Neuron (in vitro differentiated cells): Measurements from ENCODE around the gene EIF3C.
A peak's percentile ranks its signal among the peaks of the same experiment; 100 is the strongest.
"Not testable (repeated sequence)": the region's sequence is repeated elsewhere in the genome, so short reads cannot be mapped to it uniquely, and the experiment has no call there.

Experiments
- H2AFZ ChIP-seq: one replicate; pipeline ENCODE4 v1.6.1; 2013; ENCODE audit warnings: low read depth, mild to moderate bottlenecking, inconsistent platforms, low read length, moderate library complexity
- H3K27me3 ChIP-seq: one replicate; pipeline ENCODE4 v1.6.1; 2013; ENCODE audit warnings: low read length; ENCODE audit not compliant: insufficient read depth
- H3K36me3 ChIP-seq: one replicate; pipeline ENCODE4 v1.6.1; 2013; ENCODE audit warnings: low read length; ENCODE audit not compliant: insufficient read depth
- H3K4me1 ChIP-seq: one replicate; pipeline ENCODE4 v1.6.1; 2013; ENCODE audit warnings: low read length; ENCODE audit not compliant: insufficient read depth
- H3K4me3 ChIP-seq: 2 replicates; pipeline ENCODE4 v1.5.1; 2013; ENCODE audit warnings: mild to moderate bottlenecking, low read length, moderate library complexity
- H3K9me3 ChIP-seq: one replicate; pipeline ENCODE4 v1.6.1; 2013; ENCODE audit warnings: low read length

EIF3C gene, protein sequence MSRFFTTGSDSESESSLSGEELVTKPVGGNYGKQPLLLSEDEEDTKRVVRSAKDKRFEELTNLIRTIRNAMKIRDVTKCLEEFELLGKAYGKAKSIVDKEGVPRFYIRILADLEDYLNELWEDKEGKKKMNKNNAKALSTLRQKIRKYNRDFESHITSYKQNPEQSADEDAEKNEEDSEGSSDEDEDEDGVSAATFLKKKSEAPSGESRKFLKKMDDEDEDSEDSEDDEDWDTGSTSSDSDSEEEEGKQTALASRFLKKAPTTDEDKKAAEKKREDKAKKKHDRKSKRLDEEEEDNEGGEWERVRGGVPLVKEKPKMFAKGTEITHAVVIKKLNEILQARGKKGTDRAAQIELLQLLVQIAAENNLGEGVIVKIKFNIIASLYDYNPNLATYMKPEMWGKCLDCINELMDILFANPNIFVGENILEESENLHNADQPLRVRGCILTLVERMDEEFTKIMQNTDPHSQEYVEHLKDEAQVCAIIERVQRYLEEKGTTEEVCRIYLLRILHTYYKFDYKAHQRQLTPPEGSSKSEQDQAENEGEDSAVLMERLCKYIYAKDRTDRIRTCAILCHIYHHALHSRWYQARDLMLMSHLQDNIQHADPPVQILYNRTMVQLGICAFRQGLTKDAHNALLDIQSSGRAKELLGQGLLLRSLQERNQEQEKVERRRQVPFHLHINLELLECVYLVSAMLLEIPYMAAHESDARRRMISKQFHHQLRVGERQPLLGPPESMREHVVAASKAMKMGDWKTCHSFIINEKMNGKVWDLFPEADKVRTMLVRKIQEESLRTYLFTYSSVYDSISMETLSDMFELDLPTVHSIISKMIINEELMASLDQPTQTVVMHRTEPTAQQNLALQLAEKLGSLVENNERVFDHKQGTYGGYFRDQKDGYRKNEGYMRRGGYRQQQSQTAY

DNA sequence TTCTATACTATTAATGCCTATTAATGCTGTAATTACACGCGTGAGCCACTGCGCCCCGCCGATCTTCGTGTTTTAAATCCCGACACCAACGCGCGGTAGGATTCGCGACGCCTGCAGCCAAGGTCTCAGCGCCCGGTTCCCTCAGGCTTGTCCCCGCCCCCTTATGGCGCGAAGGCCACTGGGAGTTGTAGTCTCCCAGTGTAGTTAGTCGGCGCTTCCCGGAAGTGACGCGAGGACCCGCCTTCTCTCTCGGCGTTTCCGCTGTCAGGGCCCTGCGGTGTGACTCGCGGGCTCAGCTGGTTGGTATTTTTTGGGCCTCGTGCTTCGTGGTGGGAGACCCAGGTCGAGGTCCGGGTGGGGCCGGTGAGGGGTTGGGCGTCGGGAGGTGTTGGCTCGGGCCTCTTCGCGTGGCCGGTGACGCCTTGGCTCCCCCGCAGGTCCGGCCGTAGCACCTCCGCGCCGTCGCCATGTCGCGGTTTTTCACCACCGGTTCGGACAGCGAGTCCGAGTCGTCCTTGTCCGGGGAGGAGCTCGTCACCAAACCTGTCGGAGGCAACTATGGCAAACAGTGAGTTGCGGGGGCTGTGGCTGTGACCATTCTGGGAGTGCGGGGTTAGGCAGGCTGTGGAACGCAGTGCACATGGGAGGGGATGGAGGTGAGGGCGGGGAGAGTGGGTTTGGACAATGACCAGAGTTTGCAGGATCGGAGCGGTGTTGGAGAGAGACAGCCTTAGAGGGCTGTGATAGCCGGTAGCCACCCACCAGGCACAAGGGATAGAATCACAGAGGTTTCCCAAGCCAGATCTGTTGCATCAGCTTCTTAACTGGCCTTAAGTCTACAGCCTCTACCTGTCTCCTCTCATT is at the start of gene EIF3C:
Gene EIF3C (plus strand): TSS at position 245 of the 864 bp plus-strand sequence. CDS start 223 bp downstream, at position 468.
- not testable (repeated sequence) for H2AFZ ChIP-seq, H3K27me3 ChIP-seq, H3K9me3 ChIP-seq, H3K4me1 ChIP-seq, H3K36me3 ChIP-seq
- peak within 1 kb of the TSS; percentile 46 for H3K4me3 ChIP-seq

DNA sequence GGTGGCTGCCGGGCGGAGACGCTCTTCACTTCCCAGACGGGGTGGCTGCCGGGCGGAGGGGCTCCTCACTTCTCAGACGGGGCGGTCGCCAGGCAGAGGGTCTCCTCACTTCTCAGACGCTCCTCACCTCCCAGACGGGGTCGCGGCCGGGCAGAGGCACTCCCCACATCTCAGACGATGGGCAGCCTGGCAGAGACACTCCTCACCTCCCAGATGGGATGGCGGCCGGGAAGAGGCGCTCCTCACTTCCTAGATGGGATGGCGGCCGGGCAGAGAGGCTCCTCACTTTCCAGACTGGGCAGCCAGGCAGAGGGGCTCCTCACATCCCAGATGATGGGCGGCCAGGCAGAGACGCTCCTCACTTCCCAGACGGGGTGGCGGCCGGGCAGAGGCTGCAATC is 45.0 kb upstream of the EIF3C start:
- not testable (repeated sequence) for H3K4me3 ChIP-seq, H3K27me3 ChIP-seq, H3K9me3 ChIP-seq, H3K36me3 ChIP-seq, H2AFZ ChIP-seq, H3K4me1 ChIP-seq

DNA sequence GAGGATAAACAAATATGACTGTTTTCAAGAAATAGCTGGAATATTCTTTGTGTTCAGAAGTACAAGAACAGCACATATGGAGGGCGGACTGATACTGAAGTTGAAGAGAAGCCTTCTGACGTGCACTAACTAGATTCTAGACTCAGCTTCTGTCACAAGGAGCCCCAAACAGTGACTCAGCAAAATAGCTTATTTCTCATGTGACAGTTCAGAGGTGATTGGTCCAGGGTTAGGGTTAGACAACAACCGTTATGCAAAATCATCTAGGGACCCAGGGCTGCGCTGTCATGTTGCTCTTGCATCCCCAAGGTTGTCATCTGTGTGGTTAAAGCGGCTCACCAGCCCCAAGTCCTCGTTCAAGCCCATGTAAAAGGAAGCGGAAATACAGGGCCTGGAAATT is 43.8 kb upstream of the EIF3C start:
- H3K27me3 ChIP-seq, H2AFZ ChIP-seq, H3K4me1 ChIP-seq, H3K9me3 ChIP-seq, H3K4me3 ChIP-seq, H3K36me3 ChIP-seq: not testable (repeated sequence)

DNA sequence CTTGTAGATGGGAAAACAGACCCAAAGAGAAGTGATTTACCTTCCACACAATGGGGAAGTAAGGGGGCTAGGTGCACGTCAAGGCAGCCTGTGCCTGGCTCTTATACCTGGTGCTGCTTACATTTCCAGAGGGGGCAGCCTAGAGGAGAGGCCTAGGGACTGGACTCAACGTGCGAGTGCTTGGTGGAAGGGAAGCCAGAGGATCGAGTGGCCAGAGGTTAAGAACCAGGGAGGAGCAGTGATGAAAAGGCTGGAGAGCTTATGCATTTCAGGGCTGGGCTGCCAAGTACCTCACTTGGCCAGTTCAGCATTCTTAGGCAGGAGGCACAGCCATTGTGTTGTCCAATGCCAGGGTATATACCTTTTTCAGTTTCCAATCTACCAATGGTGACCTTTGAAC is 43.1 kb upstream of the EIF3C start:
- not testable (repeated sequence) for H3K9me3 ChIP-seq, H3K4me3 ChIP-seq, H3K36me3 ChIP-seq, H3K4me1 ChIP-seq, H3K27me3 ChIP-seq, H2AFZ ChIP-seq

DNA sequence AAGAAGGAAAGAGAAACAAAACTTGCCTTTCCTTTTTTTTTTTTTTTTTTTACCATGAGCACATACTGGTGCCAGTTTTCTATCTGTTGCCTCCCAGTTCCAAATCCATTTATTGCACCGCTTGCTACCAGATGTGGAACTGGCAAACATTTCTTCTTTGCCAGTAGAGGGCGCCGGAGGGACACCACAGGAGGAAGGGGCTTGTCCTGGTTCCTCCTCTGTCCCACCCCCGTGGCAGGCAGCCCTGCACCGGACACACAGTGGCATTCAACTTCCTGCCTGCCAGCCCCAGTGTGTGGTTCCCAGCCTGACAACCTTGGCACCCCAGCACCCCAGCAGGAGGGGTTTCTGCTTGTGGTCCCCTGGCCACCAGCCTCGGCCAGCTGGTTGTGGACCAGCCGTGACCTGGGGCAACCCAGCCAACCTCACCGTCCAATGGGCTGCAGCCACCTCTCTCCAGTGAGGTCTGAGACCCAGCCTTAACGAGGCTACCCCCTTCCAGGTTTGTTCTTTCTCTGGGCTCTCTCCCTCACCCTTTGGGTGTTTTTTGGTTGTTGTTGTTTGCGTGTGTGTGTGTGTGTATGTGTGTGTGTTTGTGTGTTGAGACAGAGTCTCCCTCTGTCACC is 22.8 kb upstream of the EIF3C start:
- H3K27me3 ChIP-seq, H3K4me1 ChIP-seq, H3K4me3 ChIP-seq, H2AFZ ChIP-seq, H3K36me3 ChIP-seq, H3K9me3 ChIP-seq: not testable (repeated sequence)

DNA sequence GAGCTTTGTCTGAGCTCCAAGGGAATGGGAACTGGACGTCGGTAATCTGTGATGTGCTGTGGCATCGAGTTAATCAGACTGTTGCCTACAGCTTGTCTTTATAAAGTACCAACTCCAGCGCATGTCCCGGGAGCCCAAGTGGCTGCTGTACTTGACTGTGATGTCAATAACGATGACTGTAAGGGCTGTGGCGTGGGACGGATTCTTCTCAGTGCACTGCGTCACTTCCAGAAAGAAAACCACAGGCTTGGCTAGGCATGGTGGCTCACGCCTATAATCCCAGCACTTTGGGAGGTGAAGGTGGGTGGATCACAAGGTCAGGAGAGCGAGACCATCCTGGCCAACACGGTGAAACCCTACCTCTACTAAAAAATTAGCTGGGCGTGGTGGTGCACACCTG is 21.8 kb upstream of the EIF3C start:
- not testable (repeated sequence) for H3K9me3 ChIP-seq, H3K4me1 ChIP-seq, H2AFZ ChIP-seq, H3K27me3 ChIP-seq, H3K36me3 ChIP-seq, H3K4me3 ChIP-seq

DNA sequence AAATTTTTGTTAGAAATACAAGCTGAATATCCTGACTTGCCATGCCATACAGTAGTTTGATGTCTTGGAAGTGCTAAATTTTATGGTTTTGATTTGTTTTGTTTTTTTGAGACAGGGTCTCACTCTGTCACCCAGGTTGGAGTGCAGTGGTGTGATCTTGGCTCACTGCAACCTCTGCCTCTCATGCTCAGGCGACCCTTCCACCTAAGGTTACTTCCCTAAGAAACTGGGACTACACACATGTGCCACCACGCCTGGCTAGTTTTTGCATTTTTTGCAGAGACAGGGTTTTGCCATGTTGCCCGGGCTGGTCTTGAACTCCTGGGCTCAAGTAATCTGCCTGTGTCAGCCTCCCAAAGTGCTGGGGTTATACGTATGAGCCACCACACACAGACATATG is 19.5 kb upstream of the EIF3C start:
- not testable (repeated sequence) for H3K36me3 ChIP-seq, H3K4me1 ChIP-seq, H3K4me3 ChIP-seq, H3K27me3 ChIP-seq, H3K9me3 ChIP-seq, H2AFZ ChIP-seq

DNA sequence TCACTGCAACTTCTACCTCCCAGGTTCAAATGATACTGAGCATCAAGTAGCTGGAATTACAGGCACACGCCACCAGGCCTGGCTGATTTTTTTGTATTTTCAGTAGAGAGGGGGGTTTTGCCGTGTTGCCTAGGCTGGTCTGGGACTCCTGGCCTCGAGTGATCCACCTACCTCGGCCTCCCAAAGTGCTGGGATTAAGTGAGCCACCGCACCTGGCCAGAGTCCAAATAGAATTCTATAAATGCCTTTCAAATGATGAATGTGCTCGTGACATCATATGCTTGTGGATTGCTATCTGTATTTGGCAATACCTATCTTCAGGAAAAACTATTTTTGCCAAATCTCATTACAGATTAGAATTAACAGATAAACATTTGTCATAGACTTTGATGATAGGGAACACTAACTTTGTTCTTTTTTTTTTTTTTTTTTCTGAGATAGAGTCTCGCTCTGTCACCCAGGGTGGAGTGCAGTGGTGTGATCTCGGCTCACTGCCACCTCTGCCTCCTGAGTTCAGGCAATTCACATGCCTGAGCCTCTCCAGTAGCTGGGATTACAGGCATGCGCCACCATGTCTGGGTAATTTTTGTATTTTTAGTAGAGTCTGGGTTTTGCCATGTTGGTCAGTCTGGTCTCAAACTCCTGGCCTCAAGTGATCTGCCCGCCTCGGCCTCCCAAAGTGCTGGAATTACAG is 17.9 kb upstream of the EIF3C start:
- not testable (repeated sequence) for H3K36me3 ChIP-seq, H3K27me3 ChIP-seq, H3K9me3 ChIP-seq, H3K4me1 ChIP-seq, H2AFZ ChIP-seq, H3K4me3 ChIP-seq

DNA sequence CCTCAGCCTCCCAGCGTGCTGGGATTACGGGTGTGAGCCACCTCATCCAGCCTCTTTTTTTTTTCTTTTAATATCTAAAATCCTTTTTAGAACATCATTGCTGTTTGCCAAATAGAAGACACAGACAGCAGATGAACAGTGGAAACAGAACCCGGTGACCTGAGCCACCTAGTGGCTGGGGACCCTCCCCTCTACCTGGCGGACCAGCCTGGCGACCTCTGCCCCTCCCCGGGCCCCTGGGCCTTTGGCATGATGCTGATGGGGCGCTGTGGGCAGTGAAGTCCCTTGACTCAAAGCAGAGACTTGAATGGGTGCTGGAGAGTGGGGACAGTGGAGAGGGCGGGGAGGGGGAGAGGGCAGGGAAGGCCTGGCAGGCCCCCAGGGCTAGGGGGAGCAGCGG is 11.5 kb upstream of the EIF3C start:
- H3K9me3 ChIP-seq, H3K4me1 ChIP-seq, H3K36me3 ChIP-seq, H2AFZ ChIP-seq, H3K4me3 ChIP-seq, H3K27me3 ChIP-seq: not testable (repeated sequence)

DNA sequence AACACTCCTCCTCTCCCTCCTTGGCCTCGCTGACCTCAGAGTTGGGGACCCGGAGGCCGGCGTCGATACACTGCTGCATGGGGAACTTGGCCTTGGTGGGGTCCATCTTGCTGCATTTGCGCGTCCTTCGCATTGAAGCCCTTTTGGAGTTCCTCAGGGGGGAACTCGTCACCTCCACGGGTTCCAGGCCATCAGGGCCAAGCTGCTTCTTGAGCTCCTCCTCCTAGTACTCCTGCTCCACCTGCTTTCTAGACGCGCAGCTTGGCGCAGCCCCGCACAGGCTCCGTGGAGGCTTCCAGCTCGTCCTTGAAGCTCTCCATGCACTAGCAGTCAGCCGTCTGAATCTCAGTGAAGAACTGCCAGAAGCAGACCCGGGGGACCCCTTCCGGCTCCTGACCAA is 10.9 kb upstream of the EIF3C start:
- H3K4me3 ChIP-seq, H2AFZ ChIP-seq, H3K36me3 ChIP-seq, H3K4me1 ChIP-seq, H3K27me3 ChIP-seq, H3K9me3 ChIP-seq: not testable (repeated sequence)

DNA sequence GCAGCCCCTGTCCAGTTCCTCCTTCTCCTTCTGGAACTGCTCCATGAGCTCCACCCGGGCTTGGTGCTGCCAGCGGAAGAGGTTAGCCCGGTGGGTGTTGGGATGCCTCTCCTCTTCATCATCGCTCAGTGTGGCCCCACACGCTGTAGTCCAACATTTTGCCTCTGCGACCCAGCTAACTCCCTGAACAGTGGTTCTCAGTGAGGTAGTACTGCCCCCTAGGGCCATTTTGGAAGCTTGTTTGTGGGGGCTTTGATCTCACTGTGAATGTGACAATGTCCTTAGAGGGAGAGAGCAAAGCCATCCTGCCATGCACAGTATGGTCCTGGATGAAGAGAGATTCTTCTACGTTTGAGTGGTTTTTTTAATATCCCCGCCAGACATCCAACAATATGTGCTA is 9.9 kb upstream of the EIF3C start:
- not testable (repeated sequence) for H3K4me3 ChIP-seq, H2AFZ ChIP-seq, H3K36me3 ChIP-seq, H3K4me1 ChIP-seq, H3K9me3 ChIP-seq, H3K27me3 ChIP-seq

DNA sequence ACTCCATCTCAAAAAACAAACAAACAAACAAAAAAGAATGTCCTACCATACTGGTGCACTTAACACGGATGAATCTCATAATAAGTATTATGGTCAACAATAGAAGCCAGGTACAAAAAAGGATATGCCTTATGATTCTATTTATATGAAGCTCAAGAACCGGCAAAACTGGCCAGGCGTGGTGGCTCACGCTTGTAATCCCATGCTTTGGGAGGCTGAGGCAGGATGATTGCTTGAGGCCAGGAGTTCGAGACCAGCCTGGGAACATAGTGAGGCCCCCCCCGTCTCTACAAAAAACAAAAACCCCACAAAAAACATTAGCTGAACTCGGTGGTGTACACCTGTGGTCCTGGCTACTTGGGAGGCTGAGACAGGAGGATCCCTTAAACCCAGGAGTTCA is 7.0 kb upstream of the EIF3C start:
- H3K4me3 ChIP-seq, H3K4me1 ChIP-seq, H3K9me3 ChIP-seq, H3K27me3 ChIP-seq, H3K36me3 ChIP-seq, H2AFZ ChIP-seq: not testable (repeated sequence)
